Ascending aorta (tissue), 2 donors: ENCODE data around the gene CCDC148. TPM values are rescaled to one million over a fixed set of nuclear protein-coding genes. Genes with fewer than 3 reads are reported as not detected.

Experiments
- DNase-seq, 2 donors: peaks; one replicate each; pipeline ENCODE4 v3.0.0-alpha.2; 2019; ENCODE audit warnings: low spot score in 2 of 2
- H3K27ac ChIP-seq, 2 donors: fragments of 200-600 bp; sonication (generic); one replicate each; pipeline ENCODE4 v1.5.1; 2016 to 2017; ENCODE audit warnings: mild to moderate bottlenecking in 1 of 2
- H3K27me3 ChIP-seq: fragments of 200-600 bp; sonication (generic); one replicate; pipeline ENCODE4 v1.5.1; 2017
- H3K36me3 ChIP-seq, 2 donors: fragments of 200-600 bp; sonication (generic); one replicate each; pipeline ENCODE4 v1.5.1; 2016
- H3K4me1 ChIP-seq, 2 donors: fragments of 200-600 bp; sonication (generic); one replicate each; pipeline ENCODE4 v1.5.1; 2016 to 2017; ENCODE audit warnings: mild to moderate bottlenecking in 1 of 2
- H3K4me3 ChIP-seq, 2 donors: fragments of 200-600 bp; sonication (generic); one replicate each; pipeline ENCODE4 v1.5.1; 2016 to 2017; ENCODE audit warnings: mild to moderate bottlenecking in 1 of 2
- H3K9me3 ChIP-seq, 2 donors: fragments of 200-600 bp; sonication (generic); one replicate each; pipeline ENCODE4 v1.5.1; 2016
- intact Hi-C: fragments of 100-400 bp; cut with DNase I; formaldehyde crosslinking; loops from one replicate; pipeline ENCODE4 v1.15.1; 2023
- total RNA-seq: library from RNA; depleted of rRNA; stranded (reverse); fragments of >200 nt; gene quantifications from one replicate; pipeline ENCODE4 v1.1.0, GENCODE V29; 2016
- TF ChIP-seq, protein P1 (sequence below), 3 experiments: fragments of 200-600 bp in 2 of 3; fragments of 450-650 bp in 1 of 3; sonication (generic) in 2 of 3; IDR thresholded peaks; one replicate each; pipeline ENCODE4 v1.5.1; 2016 to 2019; ENCODE audit warnings: antibody characterized with exemption in 3 of 3, mild to moderate bottlenecking in 1 of 3, moderate library complexity in 1 of 3

The CCDC148 gene
- total RNA-seq, 1 donor from 2014 or later = not detected

DNA sequence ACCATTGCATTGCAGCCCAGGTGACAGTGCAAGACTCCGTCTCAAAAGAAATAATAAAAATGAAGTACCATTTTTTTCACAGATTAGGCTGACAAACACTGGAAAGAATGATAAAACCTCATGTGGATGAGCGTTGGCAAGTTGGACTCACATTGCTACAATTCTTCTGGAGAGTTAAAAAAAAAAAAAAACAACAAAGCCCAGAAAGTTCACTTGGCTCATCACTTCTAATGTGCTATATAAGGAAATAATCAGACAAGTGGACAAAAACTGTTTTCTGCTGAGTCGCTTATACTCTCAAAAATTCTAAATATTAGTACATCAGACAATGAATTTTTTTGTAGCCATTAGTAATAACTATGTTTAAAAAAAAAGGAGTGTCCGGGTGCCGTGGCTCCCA, 38.6 kb upstream of the CCDC148 start:
- H3K27me3 ChIP-seq = no peaks in the 10 kb centered on the region
- H3K36me3 ChIP-seq = no peaks in the 10 kb centered on the region
- H3K27ac ChIP-seq = no peak overlapping the region
- TF ChIP-seq, protein P1, sequence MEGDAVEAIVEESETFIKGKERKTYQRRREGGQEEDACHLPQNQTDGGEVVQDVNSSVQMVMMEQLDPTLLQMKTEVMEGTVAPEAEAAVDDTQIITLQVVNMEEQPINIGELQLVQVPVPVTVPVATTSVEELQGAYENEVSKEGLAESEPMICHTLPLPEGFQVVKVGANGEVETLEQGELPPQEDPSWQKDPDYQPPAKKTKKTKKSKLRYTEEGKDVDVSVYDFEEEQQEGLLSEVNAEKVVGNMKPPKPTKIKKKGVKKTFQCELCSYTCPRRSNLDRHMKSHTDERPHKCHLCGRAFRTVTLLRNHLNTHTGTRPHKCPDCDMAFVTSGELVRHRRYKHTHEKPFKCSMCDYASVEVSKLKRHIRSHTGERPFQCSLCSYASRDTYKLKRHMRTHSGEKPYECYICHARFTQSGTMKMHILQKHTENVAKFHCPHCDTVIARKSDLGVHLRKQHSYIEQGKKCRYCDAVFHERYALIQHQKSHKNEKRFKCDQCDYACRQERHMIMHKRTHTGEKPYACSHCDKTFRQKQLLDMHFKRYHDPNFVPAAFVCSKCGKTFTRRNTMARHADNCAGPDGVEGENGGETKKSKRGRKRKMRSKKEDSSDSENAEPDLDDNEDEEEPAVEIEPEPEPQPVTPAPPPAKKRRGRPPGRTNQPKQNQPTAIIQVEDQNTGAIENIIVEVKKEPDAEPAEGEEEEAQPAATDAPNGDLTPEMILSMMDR (IDR thresholded peaks at IDR 0.05) = no peak
- DNase-seq = no peak
- intact Hi-C loops = no loop called here
- no peak overlapping the region for H3K4me3 ChIP-seq
- H3K4me1 ChIP-seq = no peaks in the 10 kb centered on the region
- no peaks in the 10 kb centered on the region for H3K9me3 ChIP-seq

DNA sequence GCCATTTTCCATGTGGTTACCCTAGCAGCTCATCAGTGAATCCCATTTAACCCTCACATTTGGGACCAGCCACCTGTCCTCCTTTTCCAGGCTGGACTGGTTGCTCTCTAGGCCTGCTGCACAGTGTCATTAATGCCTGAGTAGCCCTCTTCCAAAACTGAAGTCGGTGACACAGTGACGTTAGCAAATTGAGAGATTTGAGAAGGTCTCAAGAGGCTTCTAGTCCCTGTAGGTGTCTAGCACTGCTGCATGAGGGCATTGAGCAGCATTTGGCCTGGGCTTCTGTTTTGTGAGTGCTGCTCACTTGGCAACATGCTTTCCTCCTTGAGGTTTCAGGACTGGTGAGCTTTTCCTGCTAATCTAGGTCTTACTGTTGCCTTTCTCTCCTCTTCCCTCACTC, 36.9 kb upstream of the CCDC148 start:
- TF ChIP-seq, protein P1 (IDR thresholded peaks at IDR 0.05) = no peak
- intact Hi-C loops = no loop called here
- H3K4me1 ChIP-seq = peaks cover 0 to under 1% of the 10 kb centered on the region in 2 donors
- no peaks in the 10 kb centered on the region for H3K36me3 ChIP-seq
- no peaks in the 10 kb centered on the region for H3K9me3 ChIP-seq
- no peak overlapping the region for H3K27ac ChIP-seq
- no peaks in the 10 kb centered on the region for H3K27me3 ChIP-seq
- H3K4me3 ChIP-seq = no peak overlapping the region
- DNase-seq = no peak

DNA sequence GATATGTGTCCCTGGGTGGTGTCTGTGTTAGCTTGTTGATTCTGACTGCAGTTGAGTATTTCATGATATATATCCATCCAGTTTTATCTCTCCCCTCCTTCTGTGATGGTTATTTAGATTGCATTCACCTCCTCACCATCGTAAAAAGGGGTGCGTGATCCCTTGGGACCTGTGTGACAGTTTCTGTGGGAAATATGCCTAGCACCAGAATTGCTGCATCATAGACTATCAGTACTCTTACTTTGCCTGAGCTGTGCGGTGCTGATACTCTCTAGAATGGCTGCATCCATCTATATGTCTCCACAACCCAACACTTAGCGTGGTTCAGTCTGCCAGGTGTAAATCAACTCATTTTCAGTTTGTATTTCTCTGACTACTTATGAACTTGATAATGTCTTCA, 34.5 kb upstream of the CCDC148 start:
- H3K27ac ChIP-seq = no peak overlapping the region
- TF ChIP-seq, protein P1 (IDR thresholded peaks at IDR 0.05) = no peak
- H3K4me3 ChIP-seq = no peak overlapping the region
- peaks cover 4 to 16% of the 10 kb centered on the region in 2 donors for H3K4me1 ChIP-seq
- no peak for DNase-seq
- no peaks in the 10 kb centered on the region for H3K27me3 ChIP-seq
- H3K9me3 ChIP-seq = no peaks in the 10 kb centered on the region
- H3K36me3 ChIP-seq = no peaks in the 10 kb centered on the region
- intact Hi-C loops = no loop called here

DNA sequence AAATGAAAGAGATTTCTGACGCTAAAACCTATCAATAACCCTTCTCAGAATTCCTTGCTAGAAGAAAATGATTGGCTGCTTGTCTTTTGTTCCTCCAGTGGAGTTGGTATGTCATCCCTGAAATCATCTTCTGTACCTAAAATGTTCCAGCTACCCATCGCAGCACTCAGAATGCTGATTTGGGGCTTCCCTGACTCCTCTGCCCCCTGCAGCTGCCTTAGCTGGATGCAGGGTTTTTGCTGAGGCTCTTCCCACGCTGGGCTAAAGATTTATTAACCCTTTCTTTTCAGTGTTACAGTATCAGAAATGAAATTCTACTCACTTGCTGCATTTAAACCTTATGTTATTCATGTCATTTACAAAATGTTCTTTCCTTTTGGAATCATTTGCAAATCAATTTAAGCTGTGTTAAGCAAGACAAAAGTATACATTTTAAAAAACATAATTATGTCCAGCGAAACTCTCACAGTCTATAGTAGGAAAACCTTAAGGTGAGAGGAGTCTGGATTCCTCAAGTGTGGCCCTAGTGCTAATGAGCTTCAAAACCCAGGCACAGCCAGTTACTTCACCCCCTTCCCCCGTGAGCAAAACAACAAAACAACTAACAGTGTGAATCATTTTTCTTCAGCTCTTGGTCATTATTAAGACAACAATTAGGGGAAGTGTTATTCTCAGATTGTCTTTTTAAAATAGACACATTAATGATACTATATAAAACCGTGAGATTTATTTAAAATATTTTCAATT, 33.0 kb upstream of the CCDC148 start:
- no peak overlapping the region for H3K27ac ChIP-seq
- H3K36me3 ChIP-seq = no peaks in the 10 kb centered on the region
- TF ChIP-seq, protein P1 (IDR thresholded peaks at IDR 0.05) = no peak
- H3K4me3 ChIP-seq = no peak overlapping the region
- intact Hi-C loops = no loop called here
- peaks cover 4 to 16% of the 10 kb centered on the region in 2 donors for H3K4me1 ChIP-seq
- no peaks in the 10 kb centered on the region for H3K27me3 ChIP-seq
- DNase-seq = no peak
- H3K9me3 ChIP-seq = no peaks in the 10 kb centered on the region

DNA sequence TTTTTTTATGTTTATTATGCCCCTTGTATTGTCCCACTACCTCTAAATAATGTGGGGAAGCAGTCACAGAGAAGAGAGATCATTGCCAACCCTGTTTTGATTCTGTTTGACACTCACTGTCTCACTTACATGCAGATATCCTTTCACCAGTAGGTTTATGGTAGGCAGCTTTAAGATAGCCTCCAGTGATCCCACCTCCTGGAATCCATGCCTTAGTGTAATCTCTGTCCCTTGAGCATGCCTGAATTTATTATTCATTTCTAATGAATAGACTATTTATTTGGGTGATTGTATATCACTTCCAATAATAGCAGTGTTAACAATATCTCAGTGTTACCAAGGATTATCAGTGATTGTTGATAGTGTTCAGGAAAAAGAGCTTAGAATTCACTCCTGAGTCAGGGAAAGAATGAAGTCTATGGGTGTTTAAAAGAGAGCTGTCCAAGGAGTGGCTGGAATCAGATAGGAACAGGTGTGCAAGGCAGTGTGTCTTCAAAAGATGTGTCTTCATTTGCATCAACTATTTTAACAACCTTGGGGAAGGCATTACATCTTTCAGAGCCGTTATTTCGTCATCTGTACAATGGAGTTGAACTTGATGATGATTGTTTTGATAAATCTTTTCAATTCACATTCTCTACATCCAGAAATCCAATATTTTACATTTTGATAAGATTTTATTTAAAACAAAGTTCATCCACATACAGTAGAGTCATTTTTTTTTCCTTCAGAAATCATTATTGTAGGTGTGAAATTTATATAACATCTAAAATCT, 32.1 kb upstream of the CCDC148 start:
- no peak for DNase-seq
- no peak overlapping the region for H3K4me3 ChIP-seq
- TF ChIP-seq, protein P1 (IDR thresholded peaks at IDR 0.05) = no peak
- intact Hi-C loops = no loop called here
- H3K27me3 ChIP-seq = no peaks in the 10 kb centered on the region
- no peaks in the 10 kb centered on the region for H3K36me3 ChIP-seq
- H3K4me1 ChIP-seq = peaks cover 4 to 16% of the 10 kb centered on the region in 2 donors
- H3K9me3 ChIP-seq = no peaks in the 10 kb centered on the region
- no peak overlapping the region for H3K27ac ChIP-seq
